DND-41 (cell line): Measurements from ENCODE around the gene APCDD1L.

ENCODE experiments used
- EZH2 ChIP-seq: IDR thresholded peaks from 3 replicates; pipeline ENCODE4 v1.6.1; 2012; ENCODE audit warnings: borderline replicate concordance, low read depth, mild to moderate bottlenecking, moderate library complexity, low read length, inconsistent platforms; ENCODE audit not compliant: severe bottlenecking
- TF ChIP-seq, protein P1 (sequence below): IDR thresholded peaks from 2 replicates; pipeline ENCODE4 v1.5.1; 2012; ENCODE audit warnings: borderline replicate concordance, low read length, moderate library complexity, mild to moderate bottlenecking; ENCODE audit not compliant: poor library complexity, severe bottlenecking; ENCODE audit errors: extremely low read depth

DNA sequence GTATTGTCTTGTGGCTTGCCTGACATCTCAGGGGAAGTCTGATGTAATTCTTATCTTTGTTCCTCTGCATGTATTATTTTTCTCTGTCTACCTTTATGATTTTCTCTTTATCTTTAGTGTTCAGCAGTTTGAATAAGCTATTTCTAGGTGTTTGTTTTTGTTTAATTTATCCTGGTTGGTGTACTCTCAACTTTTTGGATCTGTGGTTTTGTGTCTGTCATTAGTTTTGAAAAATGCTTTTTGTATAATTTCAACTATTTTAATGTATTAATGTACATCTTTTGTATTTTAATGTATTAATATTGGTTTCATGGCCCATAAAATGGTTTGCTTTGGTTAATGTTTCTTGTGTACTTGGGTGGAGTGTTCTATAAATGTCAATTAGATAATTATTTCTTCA is 15.9 kb upstream of the APCDD1L start:
- TF ChIP-seq, protein P1, sequence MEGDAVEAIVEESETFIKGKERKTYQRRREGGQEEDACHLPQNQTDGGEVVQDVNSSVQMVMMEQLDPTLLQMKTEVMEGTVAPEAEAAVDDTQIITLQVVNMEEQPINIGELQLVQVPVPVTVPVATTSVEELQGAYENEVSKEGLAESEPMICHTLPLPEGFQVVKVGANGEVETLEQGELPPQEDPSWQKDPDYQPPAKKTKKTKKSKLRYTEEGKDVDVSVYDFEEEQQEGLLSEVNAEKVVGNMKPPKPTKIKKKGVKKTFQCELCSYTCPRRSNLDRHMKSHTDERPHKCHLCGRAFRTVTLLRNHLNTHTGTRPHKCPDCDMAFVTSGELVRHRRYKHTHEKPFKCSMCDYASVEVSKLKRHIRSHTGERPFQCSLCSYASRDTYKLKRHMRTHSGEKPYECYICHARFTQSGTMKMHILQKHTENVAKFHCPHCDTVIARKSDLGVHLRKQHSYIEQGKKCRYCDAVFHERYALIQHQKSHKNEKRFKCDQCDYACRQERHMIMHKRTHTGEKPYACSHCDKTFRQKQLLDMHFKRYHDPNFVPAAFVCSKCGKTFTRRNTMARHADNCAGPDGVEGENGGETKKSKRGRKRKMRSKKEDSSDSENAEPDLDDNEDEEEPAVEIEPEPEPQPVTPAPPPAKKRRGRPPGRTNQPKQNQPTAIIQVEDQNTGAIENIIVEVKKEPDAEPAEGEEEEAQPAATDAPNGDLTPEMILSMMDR, result no peak
- no peak for TF ChIP-seq EZH2
